DMS 273 treated with DMSO at 0.1 percent for 48 hours (cell line): ENCODE results near the gene ADCY4.
A peak's percentile ranks its signal among the peaks of the same experiment; 100 is the strongest.
"Not testable (repeated sequence)": the region's sequence is repeated elsewhere in the genome, so short reads cannot be mapped to it uniquely, and the experiment has no call there.

Source experiments
- DNase-seq: peaks from one replicate; lab custom pipeline; 2025; lab: John Stamatoyannopoulos, UW

Gene ADCY4

DNA sequence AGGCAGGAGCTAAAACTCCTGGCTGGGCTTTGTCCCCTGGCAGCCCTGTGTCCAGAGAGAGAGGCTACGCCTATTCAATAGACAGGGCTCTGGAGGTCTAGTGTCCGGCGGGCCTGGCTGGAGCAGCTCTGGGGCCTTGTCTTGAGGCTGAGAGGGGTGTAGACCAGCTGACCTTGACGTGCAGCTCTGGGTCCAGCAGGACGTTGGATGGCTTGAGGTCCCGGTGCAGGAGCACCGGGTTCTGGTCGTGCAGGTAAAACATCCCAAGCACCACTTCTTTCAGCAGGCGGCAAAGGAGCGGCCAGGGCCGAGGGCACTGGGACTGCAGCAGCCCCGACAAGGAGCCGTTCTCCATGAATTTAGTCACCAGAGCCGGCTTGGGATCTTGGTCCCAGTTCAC is 4.0 kb upstream of the ADCY4 start:
- no peak for DNase-seq

- no peak for DNase-seq
Observed at GRCh38 chr14:24337824-24338175, 2.9 kb upstream of the ADCY4 start.

GRCh38 chr14:24337144-24337823 is 2.4 kb upstream of the ADCY4 start:
- DNase-seq = no peak

- DNase-seq = no peak
Observed at GRCh38 chr14:24335461-24336171, 745 bp upstream of the ADCY4 start.

DNA sequence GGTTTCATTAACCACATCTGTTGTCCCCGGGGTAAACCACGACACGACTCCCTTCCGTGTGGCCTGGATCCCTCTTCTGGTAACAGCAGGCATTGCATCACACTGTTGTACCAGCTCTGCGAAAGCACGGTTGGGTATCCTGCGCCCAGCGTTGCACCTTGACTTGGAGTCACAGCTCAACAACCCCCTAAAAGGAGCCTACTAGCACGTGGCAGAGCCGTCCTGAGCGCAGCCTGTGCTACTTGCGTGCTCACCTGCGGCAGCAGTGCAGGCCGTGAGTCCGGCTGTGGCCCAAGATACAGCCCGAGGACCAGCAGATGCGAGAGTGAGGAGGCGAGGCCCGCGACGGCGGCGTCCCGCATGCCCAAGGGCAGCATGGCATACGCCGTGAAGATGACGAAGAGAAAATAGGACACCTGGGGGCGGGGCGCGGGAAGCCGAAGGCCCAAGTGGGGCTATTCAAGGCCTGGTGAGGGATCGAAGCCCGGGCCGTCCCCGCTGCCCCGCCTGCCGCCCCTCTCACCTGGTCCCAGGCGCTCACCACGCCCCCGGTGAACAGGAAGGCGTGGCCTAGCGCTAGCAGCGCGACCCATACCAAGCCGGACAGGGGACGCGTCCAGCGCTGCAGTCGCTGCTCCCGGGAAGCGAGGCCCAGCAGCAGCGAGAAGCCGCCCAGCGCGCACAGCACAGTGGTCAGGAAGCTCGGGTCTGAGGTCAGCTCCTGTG is 2.4 kb downstream of the ADCY4 start:
- peak; percentile 32 for DNase-seq

- DNase-seq = no peak
Observed at GRCh38 chr14:24331731-24332267, 3.1 kb downstream of the ADCY4 start.

GRCh38 chr14:24330973-24331674 is 3.7 kb downstream of the ADCY4 start:
- DNase-seq = no peak

- no peak for DNase-seq
Observed at GRCh38 chr14:24329736-24330135, 5.1 kb downstream of the ADCY4 start.

DNA sequence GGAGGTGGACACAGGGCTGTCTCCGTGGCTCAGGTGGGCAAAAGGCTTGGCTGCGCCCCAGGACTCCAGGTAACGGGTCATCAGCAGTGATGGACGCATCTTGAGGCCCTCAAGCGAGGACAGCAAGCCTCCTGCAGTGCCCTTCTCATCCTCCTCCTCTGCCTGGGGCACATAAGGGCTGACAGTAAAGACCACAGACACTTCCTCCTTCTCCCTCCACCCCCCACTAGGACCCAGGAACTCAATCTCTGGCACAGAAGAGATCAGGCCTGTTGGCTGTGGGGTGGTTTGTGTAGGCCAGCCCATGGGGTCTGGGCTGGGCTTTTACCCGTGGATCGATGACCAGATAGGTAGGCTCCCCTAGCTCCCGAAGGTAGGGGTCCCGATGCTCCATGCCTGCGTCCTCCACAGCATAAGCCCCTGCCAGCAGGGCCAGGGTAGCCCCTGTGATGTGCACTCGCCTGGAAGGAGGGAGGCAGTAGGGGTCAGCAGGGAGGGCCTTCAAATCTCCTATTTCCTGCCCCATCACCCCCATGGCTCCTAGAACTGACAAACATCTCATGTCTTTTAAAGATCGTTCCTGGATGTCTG is 5.7 kb downstream of the ADCY4 start:
- DNase-seq = no peak

DNA sequence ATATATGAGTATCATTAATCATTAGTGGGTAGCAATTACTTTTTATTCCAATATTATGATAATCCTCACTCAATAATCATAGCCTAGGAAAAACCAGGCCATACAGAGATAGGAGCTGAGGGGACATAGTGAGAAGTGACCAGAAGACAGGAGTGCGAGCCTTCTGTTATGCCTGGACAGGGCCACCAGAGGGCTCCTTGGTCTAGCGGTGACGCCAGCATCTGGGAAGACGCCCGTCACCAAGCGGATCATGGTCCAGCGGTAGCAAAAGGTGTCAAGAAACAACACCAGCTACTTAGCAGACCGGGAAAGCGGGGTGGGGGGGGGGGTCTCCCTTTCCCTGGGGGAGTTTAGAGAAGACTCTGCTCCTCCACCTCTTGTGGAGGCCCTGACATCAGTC is 7.0 kb downstream of the ADCY4 start:
- not testable (repeated sequence) for DNase-seq

DNA sequence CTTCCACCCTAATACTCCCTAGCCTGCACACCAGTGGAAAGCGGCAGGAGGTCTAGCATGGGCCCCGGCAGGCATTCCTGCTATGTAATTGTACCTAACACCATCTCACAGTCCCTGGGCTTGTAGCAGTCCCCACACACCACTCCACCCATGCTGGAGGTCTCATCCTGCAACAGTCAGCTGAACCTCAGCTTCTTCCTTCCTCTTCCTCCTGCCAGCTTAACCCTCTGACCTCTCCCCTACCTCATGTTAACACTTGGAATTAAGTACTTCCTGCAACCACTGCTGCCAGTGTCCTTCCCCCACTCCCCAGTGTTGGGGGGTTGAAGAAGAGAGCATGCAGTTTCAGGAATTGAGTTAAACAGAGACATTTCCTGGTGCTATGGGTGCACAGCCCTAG is 7.6 kb downstream of the ADCY4 start:
- DNase-seq = no peak

DNA sequence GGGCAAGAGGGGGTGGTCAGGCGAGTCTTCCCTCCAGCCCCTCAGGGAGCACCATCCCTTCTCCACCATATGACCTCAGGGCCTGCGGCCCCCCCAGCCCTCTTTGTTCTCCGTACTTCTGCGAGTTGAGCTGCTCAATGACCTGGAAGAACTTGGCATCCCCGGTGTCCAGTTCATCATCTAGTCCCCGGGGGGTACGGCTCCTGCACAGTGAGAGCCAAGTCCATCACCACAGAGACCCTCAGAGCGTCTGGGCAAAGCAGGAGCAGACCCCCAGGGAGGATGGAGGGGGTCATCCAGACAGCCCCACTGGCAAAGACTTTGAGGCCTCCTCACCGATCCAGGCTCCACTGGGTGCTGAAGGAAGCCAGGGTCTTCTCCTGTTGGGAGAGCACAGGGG is 8.9 kb downstream of the ADCY4 start:
- no peak for DNase-seq

DNA sequence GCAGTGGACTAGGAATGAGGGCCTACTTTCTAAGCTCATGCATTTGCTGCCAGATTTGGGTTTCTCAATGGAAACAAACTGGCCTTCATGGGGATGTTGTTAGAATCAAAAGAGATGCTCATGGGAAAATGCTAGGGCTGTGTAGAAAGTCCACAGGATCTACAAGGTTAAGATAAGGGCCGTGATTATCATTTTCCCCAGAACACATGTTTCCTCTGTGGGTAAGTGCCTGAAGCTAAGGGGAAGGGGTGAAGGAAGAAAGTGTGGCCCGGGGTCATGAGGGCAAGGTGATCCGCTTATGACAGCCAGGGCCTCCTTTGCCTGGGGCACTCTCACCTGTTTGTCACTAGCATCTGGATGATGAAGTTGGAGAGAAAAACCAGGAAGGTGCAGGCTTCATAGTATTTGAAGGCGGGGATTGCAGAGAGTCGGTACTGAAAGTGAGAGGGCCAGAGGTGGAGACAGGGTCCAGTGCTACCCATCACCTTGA is 9.8 kb downstream of the ADCY4 start:
- no peak for DNase-seq

GRCh38 chr14:24324024-24324423 is 10.8 kb downstream of the ADCY4 start:
- DNase-seq = no peak

DNA sequence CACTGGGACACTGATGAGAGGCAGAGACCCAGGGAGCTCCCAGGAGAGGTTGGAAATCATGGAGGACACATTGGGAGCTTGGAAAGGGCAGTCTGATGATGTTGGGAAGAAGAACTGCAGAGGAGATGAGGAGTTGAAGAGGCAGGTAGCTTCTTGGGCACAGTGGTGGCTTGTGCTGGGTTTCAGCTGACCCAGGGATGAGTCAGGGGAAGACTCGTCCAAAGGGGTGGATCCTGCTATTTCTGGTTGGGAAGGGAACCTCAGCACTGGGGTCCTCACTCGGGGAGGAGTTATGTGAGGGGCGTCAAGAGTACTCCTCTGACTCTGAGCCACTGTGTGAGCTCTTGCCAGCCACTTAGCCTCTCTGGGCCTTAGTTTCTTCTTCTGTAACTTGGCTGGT is 11.5 kb downstream of the ADCY4 start:
- no peak for DNase-seq

- no peak for DNase-seq
Observed at GRCh38 chr14:24322672-24323071, 12.2 kb downstream of the ADCY4 start.

- no peak for DNase-seq
Observed at GRCh38 chr14:24321212-24321975, 13.5 kb downstream of the ADCY4 start.

GRCh38 chr14:24317141-24317928 is 17.5 kb downstream of the ADCY4 start:
- no peak for DNase-seq

DNA sequence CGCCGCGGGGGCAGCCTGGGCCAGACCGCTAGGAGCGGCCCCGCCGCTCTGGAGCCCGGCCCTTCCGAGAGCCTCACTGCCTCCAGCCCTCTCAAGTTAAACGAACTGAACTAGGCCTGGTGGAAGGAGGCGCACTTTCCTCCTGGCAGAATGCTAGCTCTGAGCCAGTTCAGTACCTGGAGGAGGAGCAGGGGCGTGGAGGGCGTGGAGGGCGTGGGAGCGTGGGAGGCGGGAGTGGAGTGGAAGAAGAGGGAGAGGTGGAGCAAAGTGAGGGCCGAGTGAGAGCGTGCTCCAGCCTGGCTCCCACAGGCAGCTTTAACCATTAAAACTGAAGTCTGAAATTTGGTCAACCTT is 18.3 kb downstream of the ADCY4 start:
- no peak for DNase-seq
